ENCODE results near the gene NUP214.

NUP214 gene

GRCh38 chr9:131084661-131085369 is 40.6 kb upstream of the NUP214 start:
- DNase-seq (ENCODE audit: low spot score), result no peak
- no peak for TF ChIP-seq CTCF (IDR thresholded peaks at IDR 0.05; ENCODE audit: extremely low read depth, missing control alignments)

GRCh38 chr9:131085370-131086122 is 39.8 kb upstream of the NUP214 start:
- no peak for TF ChIP-seq CTCF (IDR thresholded peaks at IDR 0.05; ENCODE audit: extremely low read depth, missing control alignments)
- DNase-seq (ENCODE audit: low spot score), result no peak

- no peak for TF ChIP-seq CTCF (IDR thresholded peaks at IDR 0.05; ENCODE audit: extremely low read depth, missing control alignments)
Measured at GRCh38 chr9:131087354-131087893, 38.0 kb upstream of the NUP214 start.

GRCh38 chr9:131090025-131090787 is 35.2 kb upstream of the NUP214 start:
- no peak for DNase-seq (ENCODE audit: low spot score)
- TF ChIP-seq CTCF (IDR thresholded peaks at IDR 0.05; ENCODE audit: extremely low read depth, missing control alignments), result no peak

More at GRCh38 chr9:131087354-131087893, 38.0 kb upstream of the NUP214 start:
- no peak for DNase-seq (ENCODE audit: low spot score)

GRCh38 chr9:131091352-131091992 is 33.9 kb upstream of the NUP214 start:
- TF ChIP-seq CTCF (IDR thresholded peaks at IDR 0.05; ENCODE audit: extremely low read depth, missing control alignments), result no peak
- no peak for DNase-seq (ENCODE audit: low spot score)

GRCh38 chr9:131092030-131092429 is 33.4 kb upstream of the NUP214 start:
- no peak for TF ChIP-seq CTCF (IDR thresholded peaks at IDR 0.05; ENCODE audit: extremely low read depth, missing control alignments)
- no peak for DNase-seq (ENCODE audit: low spot score)
